ENCODE results near the gene CADM3. TPM values are rescaled to one million over a fixed set of nuclear protein-coding genes. Genes with fewer than 3 reads are reported as not detected.

The CADM3 gene
- total and polyA plus RNA-seq, 9 of the 15 experiments (the other 6 are each of a cell fraction or from before 2014, with no cell fraction given): 0.04 TPM; not detected in 8

DNA sequence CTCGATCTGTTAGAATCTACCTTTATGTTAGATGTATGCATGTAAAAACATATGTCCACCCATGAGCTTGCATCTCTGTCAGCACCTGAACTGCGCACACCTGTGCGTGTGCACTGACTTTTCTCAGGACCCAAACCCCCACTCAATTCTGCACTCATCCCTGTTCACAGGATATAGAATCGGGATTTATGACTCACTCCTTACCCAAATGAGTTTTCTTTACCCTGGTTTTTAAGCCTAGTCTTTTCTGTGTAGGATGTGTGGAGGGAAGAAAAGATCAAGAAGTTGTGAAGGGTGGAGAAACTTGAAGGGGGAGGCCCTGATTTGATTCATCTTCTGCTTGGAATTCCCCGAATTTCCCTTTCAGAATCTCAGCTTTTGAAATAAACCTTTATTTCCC, 35.7 kb downstream of the CADM3 start (continued):
- TF ChIP-seq, protein P1, sequence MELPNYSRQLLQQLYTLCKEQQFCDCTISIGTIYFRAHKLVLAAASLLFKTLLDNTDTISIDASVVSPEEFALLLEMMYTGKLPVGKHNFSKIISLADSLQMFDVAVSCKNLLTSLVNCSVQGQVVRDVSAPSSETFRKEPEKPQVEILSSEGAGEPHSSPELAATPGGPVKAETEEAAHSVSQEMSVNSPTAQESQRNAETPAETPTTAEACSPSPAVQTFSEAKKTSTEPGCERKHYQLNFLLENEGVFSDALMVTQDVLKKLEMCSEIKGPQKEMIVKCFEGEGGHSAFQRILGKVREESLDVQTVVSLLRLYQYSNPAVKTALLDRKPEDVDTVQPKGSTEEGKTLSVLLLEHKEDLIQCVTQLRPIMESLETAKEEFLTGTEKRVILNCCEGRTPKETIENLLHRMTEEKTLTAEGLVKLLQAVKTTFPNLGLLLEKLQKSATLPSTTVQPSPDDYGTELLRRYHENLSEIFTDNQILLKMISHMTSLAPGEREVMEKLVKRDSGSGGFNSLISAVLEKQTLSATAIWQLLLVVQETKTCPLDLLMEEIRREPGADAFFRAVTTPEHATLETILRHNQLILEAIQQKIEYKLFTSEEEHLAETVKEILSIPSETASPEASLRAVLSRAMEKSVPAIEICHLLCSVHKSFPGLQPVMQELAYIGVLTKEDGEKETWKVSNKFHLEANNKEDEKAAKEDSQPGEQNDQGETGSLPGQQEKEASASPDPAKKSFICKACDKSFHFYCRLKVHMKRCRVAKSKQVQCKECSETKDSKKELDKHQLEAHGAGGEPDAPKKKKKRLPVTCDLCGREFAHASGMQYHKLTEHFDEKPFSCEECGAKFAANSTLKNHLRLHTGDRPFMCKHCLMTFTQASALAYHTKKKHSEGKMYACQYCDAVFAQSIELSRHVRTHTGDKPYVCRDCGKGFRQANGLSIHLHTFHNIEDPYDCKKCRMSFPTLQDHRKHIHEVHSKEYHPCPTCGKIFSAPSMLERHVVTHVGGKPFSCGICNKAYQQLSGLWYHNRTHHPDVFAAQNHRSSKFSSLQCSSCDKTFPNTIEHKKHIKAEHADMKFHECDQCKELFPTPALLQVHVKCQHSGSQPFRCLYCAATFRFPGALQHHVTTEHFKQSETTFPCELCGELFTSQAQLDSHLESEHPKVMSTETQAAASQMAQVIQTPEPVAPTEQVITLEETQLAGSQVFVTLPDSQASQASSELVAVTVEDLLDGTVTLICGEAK (IDR thresholded peaks at IDR 0.05): no peak
- TF ChIP-seq, protein P1 (CRISPR knock-in tag; IDR thresholded peaks at IDR 0.05): no peak
